ENCODE measurements around the gene BPIFA2. TPM values are rescaled to one million over a fixed set of nuclear protein-coding genes. Genes with fewer than 3 reads are reported as not detected.

BPIFA2 gene
- polyA plus RNA-seq, 1 donor from 2014 or later: not detected

DNA sequence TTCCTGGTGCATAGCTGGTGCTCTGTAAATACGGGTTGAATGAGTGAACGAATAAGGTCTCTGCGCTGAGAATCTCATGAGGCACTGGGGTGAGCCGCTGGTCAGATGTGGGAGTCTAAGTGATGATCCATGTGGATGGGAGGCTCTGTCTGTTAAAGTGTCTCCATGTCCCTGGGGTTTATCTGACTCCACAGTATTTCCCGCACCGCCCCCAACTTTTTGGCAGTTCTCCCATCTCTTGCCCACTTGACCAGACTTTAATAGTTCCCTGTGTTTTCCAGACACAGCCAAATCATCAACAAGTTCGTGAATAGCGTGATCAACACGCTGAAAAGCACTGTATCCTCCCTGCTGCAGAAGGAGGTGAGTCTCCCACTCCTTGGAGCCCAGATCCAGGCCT, 9.9 kb downstream of the BPIFA2 start:
- H2AFZ ChIP-seq (ENCODE audit: low read depth, low read length): no peak overlapping the region
- no peaks in the 10 kb centered on the region for H3K9me3 ChIP-seq (ENCODE audit: low read length)
- H3K4me3 ChIP-seq (ENCODE audit: low read length): no peak overlapping the region
- TF ChIP-seq, protein P1, sequence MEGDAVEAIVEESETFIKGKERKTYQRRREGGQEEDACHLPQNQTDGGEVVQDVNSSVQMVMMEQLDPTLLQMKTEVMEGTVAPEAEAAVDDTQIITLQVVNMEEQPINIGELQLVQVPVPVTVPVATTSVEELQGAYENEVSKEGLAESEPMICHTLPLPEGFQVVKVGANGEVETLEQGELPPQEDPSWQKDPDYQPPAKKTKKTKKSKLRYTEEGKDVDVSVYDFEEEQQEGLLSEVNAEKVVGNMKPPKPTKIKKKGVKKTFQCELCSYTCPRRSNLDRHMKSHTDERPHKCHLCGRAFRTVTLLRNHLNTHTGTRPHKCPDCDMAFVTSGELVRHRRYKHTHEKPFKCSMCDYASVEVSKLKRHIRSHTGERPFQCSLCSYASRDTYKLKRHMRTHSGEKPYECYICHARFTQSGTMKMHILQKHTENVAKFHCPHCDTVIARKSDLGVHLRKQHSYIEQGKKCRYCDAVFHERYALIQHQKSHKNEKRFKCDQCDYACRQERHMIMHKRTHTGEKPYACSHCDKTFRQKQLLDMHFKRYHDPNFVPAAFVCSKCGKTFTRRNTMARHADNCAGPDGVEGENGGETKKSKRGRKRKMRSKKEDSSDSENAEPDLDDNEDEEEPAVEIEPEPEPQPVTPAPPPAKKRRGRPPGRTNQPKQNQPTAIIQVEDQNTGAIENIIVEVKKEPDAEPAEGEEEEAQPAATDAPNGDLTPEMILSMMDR (IDR thresholded peaks at IDR 0.05; ENCODE audit: poor library complexity, severe bottlenecking): no peak
- TF ChIP-seq RAD21 (conservative IDR thresholded peaks at IDR 0.05) (no peak), TAF1 (IDR thresholded peaks at IDR 0.05; ENCODE audit: low read depth) (no peak), REST (IDR thresholded peaks at IDR 0.05; ENCODE audit: borderline replicate concordance) (no peak), EP300 (conservative IDR thresholded peaks at IDR 0.05; ENCODE audit: poor library complexity, severe bottlenecking) (no peak), SMC3 (conservative IDR thresholded peaks at IDR 0.05; ENCODE audit: poor library complexity) (no peak), EZH2 (IDR thresholded peaks at IDR 0.05; ENCODE audit: borderline replicate concordance, insufficient read depth, low read length, poor library complexity, severe bottlenecking) (no peak), MXI1 (conservative IDR thresholded peaks at IDR 0.05; ENCODE audit: poor library complexity, severe bottlenecking) (no peak), POLR2AphosphoS5 (IDR thresholded peaks at IDR 0.05) (no peak)
- H3K9me2 ChIP-seq (ENCODE audit: insufficient read depth, low read length): no peaks in the 10 kb centered on the region
- H3K4me2 ChIP-seq (ENCODE audit: low read length): no peak overlapping the region
- H3K36me3 ChIP-seq (ENCODE audit: insufficient read depth, low read length): no peaks in the 10 kb centered on the region
- no peak overlapping the region for H3K27ac ChIP-seq (ENCODE audit: low read length)
- no peak overlapping the region for H3K9ac ChIP-seq (ENCODE audit: low read length)
- H3K79me2 ChIP-seq (replicated peaks; ENCODE audit: insufficient read depth, low read length): no peaks in the 10 kb centered on the region
- H3F3A ChIP-seq (ENCODE audit: insufficient read depth, low read length, poor library complexity, severe bottlenecking): no peaks in the 10 kb centered on the region
- H4K20me1 ChIP-seq (ENCODE audit: insufficient read depth): no peaks in the 10 kb centered on the region
- H3K27me3 ChIP-seq (ENCODE audit: insufficient read depth, low read depth, low read length): no peaks in the 10 kb centered on the region

GRCh38 chr20:33178726-33179125, 10.8 kb downstream of the BPIFA2 start:
- Histone ChIP-seq H2AFZ (ENCODE audit: low read depth, low read length) (no peak overlapping the region), H3K4me3 (ENCODE audit: low read length) (no peak overlapping the region), H3K9ac (ENCODE audit: low read length) (no peak overlapping the region), H4K20me1 (ENCODE audit: insufficient read depth) (no peaks in the 10 kb centered on the region), H3K27ac (ENCODE audit: low read length) (no peak overlapping the region), H3K27me3 (ENCODE audit: insufficient read depth, low read depth, low read length) (no peaks in the 10 kb centered on the region), H3F3A (ENCODE audit: insufficient read depth, low read length, poor library complexity, severe bottlenecking) (no peaks in the 10 kb centered on the region), H3K9me2 (ENCODE audit: insufficient read depth, low read length) (no peaks in the 10 kb centered on the region), H3K36me3 (ENCODE audit: insufficient read depth, low read length) (no peaks in the 10 kb centered on the region), H3K79me2 (replicated peaks; ENCODE audit: insufficient read depth, low read length) (no peaks in the 10 kb centered on the region), H3K9me3 (ENCODE audit: low read length) (no peaks in the 10 kb centered on the region), H3K4me2 (ENCODE audit: low read length) (no peak overlapping the region)
- TF ChIP-seq REST (IDR thresholded peaks at IDR 0.05; ENCODE audit: borderline replicate concordance) (no peak), MXI1 (conservative IDR thresholded peaks at IDR 0.05; ENCODE audit: poor library complexity, severe bottlenecking) (no peak), SMC3 (conservative IDR thresholded peaks at IDR 0.05; ENCODE audit: poor library complexity) (no peak), RAD21 (conservative IDR thresholded peaks at IDR 0.05) (no peak)
